Measurements from ENCODE around the gene CCDC14. TPM values are rescaled to one million over a fixed set of nuclear protein-coding genes. Genes with fewer than 3 reads are reported as not detected.
"Not testable (repeated sequence)": the region's sequence is repeated elsewhere in the genome, so short reads cannot be mapped to it uniquely, and the experiment has no call there.

CCDC14 gene
- total and polyA plus RNA-seq, 2 experiments from 2014 or later = 12.4 to 47.3 TPM

GRCh38 chr3:123997543-123997942 lies 36.5 kb upstream of the CCDC14 start:
- Histone ChIP-seq H3K4me2 (no peak overlapping the region), H2AFZ (no peak overlapping the region), H3K9me3 (ENCODE audit: low read depth) (no peaks in the 10 kb centered on the region), H3K4me1 (ENCODE audit: insufficient read depth) (no peaks in the 10 kb centered on the region), H3K9me2 (replicated peaks; ENCODE audit: insufficient read depth) (no peaks in the 10 kb centered on the region), H3K79me2 (no peaks in the 10 kb centered on the region), H4K20me1 (ENCODE audit: insufficient read depth, poor library complexity, severe bottlenecking) (no peaks in the 10 kb centered on the region), H3K27me3 (peaks cover 24% of the 10 kb centered on the region), H3K4me3 (no peak overlapping the region), H3K36me3 (replicated peaks; ENCODE audit: insufficient read depth, low read depth) (no peaks in the 10 kb centered on the region), H3K27ac (no peak overlapping the region)
- no peak for DNase-seq (ENCODE audit: low spot score)
- no peak for TF ChIP-seq EZH2phosphoT487 (IDR thresholded peaks at IDR 0.05; ENCODE audit: low read depth, severe bottlenecking, unreplicated experiment)
- no peak for TF ChIP-seq EZH2 (IDR thresholded peaks at IDR 0.05; ENCODE audit: borderline replicate concordance)
- TF ChIP-seq CTCF (IDR thresholded peaks at IDR 0.05; ENCODE audit: poor library complexity) = no peak
- 79% methylated on average over 2 of the region's 2 CpGs for WGBS (ENCODE audit: low lambda C conversion rate, missing lambda C conversion rate)

DNA sequence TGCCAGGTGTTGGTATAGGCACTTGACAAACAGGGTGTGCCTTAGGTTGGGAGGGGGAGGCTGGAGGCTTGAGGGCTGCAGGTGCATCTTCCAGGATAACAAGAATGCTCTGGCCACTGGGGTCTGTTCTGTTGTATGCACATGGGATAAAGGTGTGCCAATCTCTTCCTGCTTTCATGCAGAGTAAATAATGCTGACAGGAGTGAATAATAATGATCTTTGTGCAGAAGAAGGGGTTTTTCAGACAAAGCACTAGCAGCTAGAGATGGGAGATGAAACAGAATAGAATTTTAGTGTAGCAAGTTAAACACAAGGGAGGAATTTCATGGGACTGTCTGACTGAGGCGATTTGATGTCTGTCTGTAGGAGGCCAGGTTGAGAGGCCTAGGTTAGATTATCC lies 32.8 kb upstream of the CCDC14 start:
- peaks cover 33% of the 10 kb centered on the region for H3K27me3 ChIP-seq
- H3K4me2 ChIP-seq = no peak overlapping the region
- WGBS (ENCODE audit: low lambda C conversion rate, missing lambda C conversion rate) = 71% methylated on average over 1 of the region's 1 CpG

GRCh38 chr3:123991730-123992588 lies 30.9 kb upstream of the CCDC14 start, which contains the start of gene ROPN1:
Gene ROPN1, minus strand, starts transcription at chr3:123992124. Its CDS starts 11,643 bp downstream, at chr3:123980481.
- not testable (repeated sequence) for H3K9me3 ChIP-seq (ENCODE audit: low read depth); H3K4me3 ChIP-seq; DNase-seq (ENCODE audit: low spot score); H3K9me2 ChIP-seq (replicated peaks; ENCODE audit: insufficient read depth); H3K4me1 ChIP-seq (ENCODE audit: insufficient read depth); H4K20me1 ChIP-seq (ENCODE audit: insufficient read depth, poor library complexity, severe bottlenecking); H3K27ac ChIP-seq; H3K36me3 ChIP-seq (replicated peaks; ENCODE audit: insufficient read depth, low read depth); H2AFZ ChIP-seq; H3K79me2 ChIP-seq
- peaks cover 52% of the 10 kb centered on the region for H3K27me3 ChIP-seq
- 0% methylated on average over 5 of the region's 49 CpGs for WGBS (ENCODE audit: low lambda C conversion rate, missing lambda C conversion rate)
- peak within 1 kb of the TSS; percentile 69 for H3K4me2 ChIP-seq

More for the DNA sequence above, 32.8 kb upstream of the CCDC14 start:
- Histone ChIP-seq H3K9me3 (ENCODE audit: low read depth) (no peaks in the 10 kb centered on the region), H3K27ac (no peak overlapping the region), H4K20me1 (ENCODE audit: insufficient read depth, poor library complexity, severe bottlenecking) (no peaks in the 10 kb centered on the region), H3K9me2 (replicated peaks; ENCODE audit: insufficient read depth) (no peaks in the 10 kb centered on the region), H3K36me3 (replicated peaks; ENCODE audit: insufficient read depth, low read depth) (no peaks in the 10 kb centered on the region), H3K4me3 (no peak overlapping the region), H3K79me2 (no peaks in the 10 kb centered on the region), H3K4me1 (ENCODE audit: insufficient read depth) (no peaks in the 10 kb centered on the region), H2AFZ (no peak overlapping the region)
- DNase-seq (ENCODE audit: low spot score) = no peak
- TF ChIP-seq EZH2phosphoT487 (IDR thresholded peaks at IDR 0.05; ENCODE audit: low read depth, severe bottlenecking, unreplicated experiment) = no peak
- TF ChIP-seq CTCF (IDR thresholded peaks at IDR 0.05; ENCODE audit: poor library complexity) = no peak
- TF ChIP-seq EZH2 (IDR thresholded peaks at IDR 0.05; ENCODE audit: borderline replicate concordance) = no peak

DNA sequence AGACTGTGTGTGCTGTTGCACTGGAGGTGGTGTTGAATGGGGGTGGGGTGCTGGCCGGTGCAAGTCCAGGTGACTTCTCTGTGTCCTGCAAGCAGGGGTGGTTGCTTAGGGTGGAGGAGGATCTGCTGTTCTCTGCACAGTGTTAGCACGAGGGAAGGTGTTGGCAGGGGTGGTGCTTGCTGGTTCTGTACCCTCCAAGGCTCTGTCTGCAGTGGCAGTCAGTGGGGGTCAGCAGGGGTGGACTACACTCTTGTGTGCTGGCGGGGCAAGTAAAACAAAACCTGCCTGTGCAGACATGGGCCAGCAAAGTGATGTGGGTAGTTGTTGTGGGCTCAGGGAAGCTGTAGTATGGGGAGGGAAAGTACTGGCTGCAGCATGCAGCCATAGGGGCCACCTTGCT lies 25.4 kb upstream of the CCDC14 start:
- DNase-seq (ENCODE audit: low spot score) = no peak
- Histone ChIP-seq H3K9me2 (replicated peaks; ENCODE audit: insufficient read depth) (no peaks in the 10 kb centered on the region), H3K9me3 (ENCODE audit: low read depth) (no peaks in the 10 kb centered on the region), H3K27ac (no peak overlapping the region), H3K27me3 (peaks cover 68% of the 10 kb centered on the region), H3K79me2 (no peaks in the 10 kb centered on the region), H3K4me3 (no peak overlapping the region), H3K4me2 (no peak overlapping the region), H4K20me1 (ENCODE audit: insufficient read depth, poor library complexity, severe bottlenecking) (no peaks in the 10 kb centered on the region), H3K4me1 (ENCODE audit: insufficient read depth) (no peaks in the 10 kb centered on the region), H3K36me3 (replicated peaks; ENCODE audit: insufficient read depth, low read depth) (no peaks in the 10 kb centered on the region), H2AFZ (no peak overlapping the region)
- no peak for TF ChIP-seq CTCF (IDR thresholded peaks at IDR 0.05; ENCODE audit: poor library complexity)
- TF ChIP-seq EZH2phosphoT487 (IDR thresholded peaks at IDR 0.05; ENCODE audit: low read depth, severe bottlenecking, unreplicated experiment) = no peak
- TF ChIP-seq EZH2 (IDR thresholded peaks at IDR 0.05; ENCODE audit: borderline replicate concordance) = no peak
- WGBS (ENCODE audit: low lambda C conversion rate, missing lambda C conversion rate) = 90% methylated on average over 3 of the region's 3 CpGs
